Activated naive CD8-positive, alpha-beta T cell (primary cell): Measurements from ENCODE around the gene ODC1.

Experiments
- H3K27ac Mint-ChIP-seq: one replicate; pipeline ENCODE4 v1.8.0; 2021; ENCODE audit warnings: mixed read lengths
- H3K27me3 Mint-ChIP-seq: one replicate; pipeline ENCODE4 v1.8.0; 2021; ENCODE audit warnings: mixed read lengths
- H3K36me3 Mint-ChIP-seq: one replicate; pipeline ENCODE4 v1.8.0; 2021; ENCODE audit warnings: mixed read lengths
- H3K4me1 Mint-ChIP-seq: one replicate; pipeline ENCODE4 v1.8.0; 2021; ENCODE audit warnings: low read depth, mixed read lengths
- H3K4me3 Mint-ChIP-seq: one replicate; pipeline ENCODE4 v1.8.0; 2021; ENCODE audit warnings: mild to moderate bottlenecking, mixed read lengths
- H3K9me3 Mint-ChIP-seq: one replicate; pipeline ENCODE4 v1.8.0; 2021; ENCODE audit warnings: low read depth, mixed read lengths

The ODC1 gene

GRCh38 chr2:10482913-10483312 lies 34.8 kb upstream of the ODC1 start:
- H3K4me1 Mint-ChIP-seq, result peaks cover 8% of the 10 kb centered on the region
- H3K27me3 Mint-ChIP-seq, result no peaks in the 10 kb centered on the region
- H3K36me3 Mint-ChIP-seq, result no peaks in the 10 kb centered on the region
- no peaks in the 10 kb centered on the region for H3K9me3 Mint-ChIP-seq
- no peak overlapping the region for H3K27ac Mint-ChIP-seq
- H3K4me3 Mint-ChIP-seq, result no peak overlapping the region

GRCh38 chr2:10482460-10482859 lies 34.3 kb upstream of the ODC1 start:
- H3K4me3 Mint-ChIP-seq, result no peak overlapping the region
- H3K4me1 Mint-ChIP-seq, result peaks cover 12% of the 10 kb centered on the region
- H3K9me3 Mint-ChIP-seq, result no peaks in the 10 kb centered on the region
- H3K27me3 Mint-ChIP-seq, result no peaks in the 10 kb centered on the region
- H3K27ac Mint-ChIP-seq, result no peak overlapping the region
- no peaks in the 10 kb centered on the region for H3K36me3 Mint-ChIP-seq

DNA sequence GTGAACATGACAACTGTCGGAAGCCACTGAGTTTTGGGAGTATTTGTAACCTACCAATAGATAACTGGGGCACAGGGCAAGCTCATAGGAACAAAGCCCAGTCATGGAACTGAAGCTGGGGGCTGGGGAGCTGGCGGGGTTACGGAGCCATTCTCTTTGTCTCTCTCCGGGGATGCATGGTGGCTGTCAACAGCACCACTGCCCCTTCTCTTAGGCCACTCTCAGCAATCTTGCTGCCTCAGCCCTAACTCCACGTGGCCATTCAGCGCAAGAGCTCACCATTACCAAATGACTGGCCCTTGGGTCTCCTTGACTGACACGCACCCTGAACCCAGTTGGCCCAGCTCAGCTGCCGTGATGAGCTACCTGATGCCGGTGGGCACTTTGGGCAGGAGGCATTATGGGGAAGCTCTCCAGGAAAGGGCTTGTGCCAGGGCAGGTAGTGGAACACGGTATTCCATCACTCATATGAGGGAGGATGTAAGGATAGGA lies 33.6 kb upstream of the ODC1 start:
- peaks cover 19% of the 10 kb centered on the region for H3K4me1 Mint-ChIP-seq

DNA sequence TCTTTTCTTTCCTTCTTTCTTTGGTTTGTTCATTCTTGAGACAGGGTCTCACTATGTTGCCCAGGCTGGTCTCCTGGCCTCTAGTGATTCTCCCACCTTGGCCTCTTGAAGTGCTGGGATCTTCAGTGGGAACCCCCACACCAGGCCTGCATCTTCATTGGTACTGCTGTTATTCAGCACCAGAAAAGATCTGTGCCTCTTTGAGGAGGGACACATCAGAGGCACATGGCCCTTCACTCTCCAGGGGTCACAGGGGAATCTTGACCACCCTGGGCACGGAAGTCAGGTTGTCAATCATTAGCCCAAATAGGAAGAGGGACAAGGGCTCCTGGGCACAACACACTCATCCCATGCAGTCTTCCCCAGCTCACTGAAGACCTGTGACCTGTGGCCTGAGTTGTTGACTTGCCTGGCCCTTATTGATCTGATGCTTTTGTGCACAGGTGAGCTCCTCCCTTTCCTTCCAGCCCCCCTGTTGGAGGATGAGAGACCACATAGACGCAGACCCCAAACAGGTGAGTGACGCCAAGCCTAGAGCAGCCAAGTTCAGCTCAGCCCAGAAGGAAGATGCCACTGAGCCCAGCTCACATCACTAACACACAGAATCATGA lies 33.0 kb upstream of the ODC1 start:
- Mint-ChIP-seq H3K36me3 (no peaks in the 10 kb centered on the region), H3K27ac (no peak overlapping the region), H3K27me3 (no peaks in the 10 kb centered on the region), H3K4me1 (peaks cover 18% of the 10 kb centered on the region), H3K9me3 (no peaks in the 10 kb centered on the region), H3K4me3 (no peak overlapping the region)

More for the DNA sequence above, 33.6 kb upstream of the ODC1 start:
- Mint-ChIP-seq H3K36me3 (no peaks in the 10 kb centered on the region), H3K9me3 (no peaks in the 10 kb centered on the region), H3K27ac (no peak overlapping the region), H3K27me3 (no peaks in the 10 kb centered on the region), H3K4me3 (no peak overlapping the region)

GRCh38 chr2:10480359-10480949 lies 32.3 kb upstream of the ODC1 start:
- Mint-ChIP-seq H3K4me1 (peaks cover 18% of the 10 kb centered on the region), H3K9me3 (no peaks in the 10 kb centered on the region), H3K4me3 (no peak overlapping the region), H3K27ac (no peak overlapping the region), H3K36me3 (no peaks in the 10 kb centered on the region), H3K27me3 (no peaks in the 10 kb centered on the region)

GRCh38 chr2:10478916-10479315 lies 30.8 kb upstream of the ODC1 start:
- no peaks in the 10 kb centered on the region for H3K36me3 Mint-ChIP-seq
- no peak overlapping the region for H3K27ac Mint-ChIP-seq
- no peaks in the 10 kb centered on the region for H3K27me3 Mint-ChIP-seq
- H3K4me3 Mint-ChIP-seq, result no peak overlapping the region
- H3K9me3 Mint-ChIP-seq, result no peaks in the 10 kb centered on the region
- H3K4me1 Mint-ChIP-seq, result peaks cover 18% of the 10 kb centered on the region

- H3K4me1 Mint-ChIP-seq, result peaks cover 18% of the 10 kb centered on the region
- no peaks in the 10 kb centered on the region for H3K36me3 Mint-ChIP-seq
- no peak overlapping the region for H3K4me3 Mint-ChIP-seq
- H3K27ac Mint-ChIP-seq, result no peak overlapping the region
- no peaks in the 10 kb centered on the region for H3K9me3 Mint-ChIP-seq
- H3K27me3 Mint-ChIP-seq, result no peaks in the 10 kb centered on the region
These were observed 30.1 kb upstream of the ODC1 start for GRCh38 chr2:10478298-10478625.

DNA sequence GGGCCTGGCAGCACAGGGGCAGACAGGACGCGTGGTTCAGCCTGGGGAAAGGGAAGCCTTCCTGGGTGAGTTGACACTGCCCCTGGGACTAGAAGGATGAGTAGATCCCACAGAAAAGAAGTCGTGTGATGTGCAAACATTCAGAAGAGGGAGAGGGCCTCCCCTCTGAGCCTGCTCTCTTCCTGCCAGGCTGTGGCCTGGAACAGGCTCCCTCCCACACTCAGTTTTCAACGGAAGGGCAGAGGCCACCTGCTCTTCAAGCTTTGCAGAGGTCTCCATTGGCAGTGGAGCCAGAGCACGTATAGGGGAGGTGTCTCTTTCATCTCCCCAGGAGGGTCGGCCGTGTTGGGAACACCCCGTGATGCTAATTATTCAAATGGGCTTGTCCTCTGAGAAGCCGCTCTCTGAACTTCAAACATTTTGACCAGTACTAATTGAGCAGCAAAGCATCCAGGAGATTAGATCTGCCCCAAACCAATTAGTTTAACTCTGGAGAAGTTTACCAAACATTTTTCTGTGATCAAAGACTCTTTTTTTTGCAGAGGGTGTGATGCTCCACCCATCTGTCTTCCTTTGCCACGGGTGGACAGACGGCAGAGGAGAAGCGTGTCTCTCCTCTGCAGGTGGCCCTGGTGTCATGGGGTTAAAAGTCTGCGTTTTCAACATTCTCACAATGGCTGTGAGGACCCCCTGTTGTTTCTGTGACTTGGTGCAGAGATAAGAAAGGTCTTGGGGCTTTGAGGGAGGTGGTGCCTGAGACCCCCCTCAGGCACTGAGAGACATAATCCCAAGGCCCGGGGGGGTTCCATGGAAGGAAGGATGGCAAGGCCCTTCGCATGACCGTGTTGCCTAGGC lies 29.5 kb upstream of the ODC1 start:
- Mint-ChIP-seq H3K4me3 (no peak overlapping the region), H3K27me3 (no peaks in the 10 kb centered on the region), H3K4me1 (peaks cover 18% of the 10 kb centered on the region), H3K9me3 (no peaks in the 10 kb centered on the region), H3K36me3 (no peaks in the 10 kb centered on the region), H3K27ac (no peak overlapping the region)

- Mint-ChIP-seq H3K36me3 (no peaks in the 10 kb centered on the region), H3K27me3 (no peaks in the 10 kb centered on the region), H3K27ac (no peak overlapping the region), H3K4me1 (peaks cover 18% of the 10 kb centered on the region), H3K4me3 (no peak overlapping the region), H3K9me3 (no peaks in the 10 kb centered on the region)
These were observed 28.8 kb upstream of the ODC1 start for GRCh38 chr2:10476723-10477442.

DNA sequence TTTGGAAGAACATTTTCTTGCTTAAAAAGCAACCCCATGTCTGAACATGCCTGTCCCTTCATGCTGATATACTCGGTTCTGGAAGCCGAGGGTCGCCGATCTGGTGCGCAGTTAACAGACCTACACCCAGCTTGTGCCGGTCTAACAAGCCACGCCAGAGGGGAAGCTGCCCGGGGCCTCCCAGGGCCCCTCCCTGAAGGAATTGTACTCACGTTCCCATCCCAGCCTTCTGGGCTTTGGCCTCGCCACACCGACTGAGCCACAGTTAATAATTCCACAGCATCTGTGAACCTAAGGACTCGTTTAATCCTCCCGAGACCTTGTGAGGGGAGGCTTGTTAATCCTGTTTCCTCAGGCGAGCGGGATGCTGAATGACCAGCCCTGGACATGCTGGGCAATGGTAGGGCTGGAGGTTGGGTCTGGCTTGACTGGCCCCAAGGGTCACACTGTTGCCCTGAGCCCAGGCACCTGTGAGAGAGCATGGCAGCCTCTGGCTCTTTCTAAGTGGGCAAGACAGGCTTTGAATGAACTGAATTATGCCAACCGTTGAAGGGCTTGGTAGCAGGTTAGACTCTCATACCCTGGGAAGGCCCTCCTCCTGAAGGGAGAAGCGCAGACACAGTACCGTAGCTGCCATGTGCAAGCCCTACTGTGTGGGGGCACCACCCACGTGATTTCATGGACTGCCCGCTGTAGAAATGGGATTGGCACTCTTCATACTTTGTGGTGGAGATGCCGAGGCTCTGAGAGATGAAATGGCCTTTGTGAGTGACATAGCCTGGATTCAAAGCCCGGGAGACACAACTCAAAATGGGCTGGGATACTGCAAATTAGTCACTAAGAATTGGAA lies 27.9 kb upstream of the ODC1 start:
- no peaks in the 10 kb centered on the region for H3K9me3 Mint-ChIP-seq
- H3K4me3 Mint-ChIP-seq, result no peak overlapping the region
- no peak overlapping the region for H3K27ac Mint-ChIP-seq
- no peaks in the 10 kb centered on the region for H3K36me3 Mint-ChIP-seq
- H3K27me3 Mint-ChIP-seq, result no peaks in the 10 kb centered on the region
- peaks cover 18% of the 10 kb centered on the region for H3K4me1 Mint-ChIP-seq

- H3K27ac Mint-ChIP-seq, result no peak overlapping the region
- no peaks in the 10 kb centered on the region for H3K9me3 Mint-ChIP-seq
- peaks cover 18% of the 10 kb centered on the region for H3K4me1 Mint-ChIP-seq
- H3K27me3 Mint-ChIP-seq, result no peaks in the 10 kb centered on the region
- no peak overlapping the region for H3K4me3 Mint-ChIP-seq
- no peaks in the 10 kb centered on the region for H3K36me3 Mint-ChIP-seq
These were observed 27.1 kb upstream of the ODC1 start for GRCh38 chr2:10475221-10475722.

GRCh38 chr2:10473121-10473756 lies 25.1 kb upstream of the ODC1 start:
- peaks cover 13% of the 10 kb centered on the region for H3K4me1 Mint-ChIP-seq
- no peak overlapping the region for H3K4me3 Mint-ChIP-seq
- H3K36me3 Mint-ChIP-seq, result no peaks in the 10 kb centered on the region

GRCh38 chr2:10471955-10472354 lies 23.8 kb upstream of the ODC1 start:
- H3K4me3 Mint-ChIP-seq, result no peak overlapping the region
- no peaks in the 10 kb centered on the region for H3K36me3 Mint-ChIP-seq
- H3K27me3 Mint-ChIP-seq, result no peaks in the 10 kb centered on the region
- H3K4me1 Mint-ChIP-seq, result peaks cover 2% of the 10 kb centered on the region
- H3K9me3 Mint-ChIP-seq, result no peaks in the 10 kb centered on the region
- no peak overlapping the region for H3K27ac Mint-ChIP-seq

More at GRCh38 chr2:10473121-10473756, 25.1 kb upstream of the ODC1 start:
- no peak overlapping the region for H3K27ac Mint-ChIP-seq
- no peaks in the 10 kb centered on the region for H3K27me3 Mint-ChIP-seq
- H3K9me3 Mint-ChIP-seq, result no peaks in the 10 kb centered on the region
